ENCODE data around the gene GAA.

DNA sequence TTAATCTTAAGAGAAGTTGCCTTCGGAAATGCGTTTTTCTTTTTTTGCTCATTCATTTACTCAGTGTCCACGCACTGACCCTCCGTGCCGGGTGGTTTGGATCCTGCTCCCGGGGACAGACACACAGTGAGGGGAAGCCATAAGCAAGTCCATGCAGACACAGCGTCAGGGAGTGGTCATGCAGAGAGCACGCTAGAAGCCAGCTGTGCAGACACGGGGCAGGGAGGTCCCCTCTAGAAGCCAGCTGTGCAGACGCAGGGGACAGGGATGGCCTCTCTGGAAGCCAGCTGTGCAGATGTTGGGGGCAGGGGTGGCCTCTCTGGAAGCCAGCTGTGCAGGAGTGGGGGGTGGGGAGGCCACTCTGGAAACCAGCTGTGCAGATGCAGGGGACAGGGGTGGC lies 4.8 kb downstream of the GAA start:
- TF ChIP-seq, protein P1, sequence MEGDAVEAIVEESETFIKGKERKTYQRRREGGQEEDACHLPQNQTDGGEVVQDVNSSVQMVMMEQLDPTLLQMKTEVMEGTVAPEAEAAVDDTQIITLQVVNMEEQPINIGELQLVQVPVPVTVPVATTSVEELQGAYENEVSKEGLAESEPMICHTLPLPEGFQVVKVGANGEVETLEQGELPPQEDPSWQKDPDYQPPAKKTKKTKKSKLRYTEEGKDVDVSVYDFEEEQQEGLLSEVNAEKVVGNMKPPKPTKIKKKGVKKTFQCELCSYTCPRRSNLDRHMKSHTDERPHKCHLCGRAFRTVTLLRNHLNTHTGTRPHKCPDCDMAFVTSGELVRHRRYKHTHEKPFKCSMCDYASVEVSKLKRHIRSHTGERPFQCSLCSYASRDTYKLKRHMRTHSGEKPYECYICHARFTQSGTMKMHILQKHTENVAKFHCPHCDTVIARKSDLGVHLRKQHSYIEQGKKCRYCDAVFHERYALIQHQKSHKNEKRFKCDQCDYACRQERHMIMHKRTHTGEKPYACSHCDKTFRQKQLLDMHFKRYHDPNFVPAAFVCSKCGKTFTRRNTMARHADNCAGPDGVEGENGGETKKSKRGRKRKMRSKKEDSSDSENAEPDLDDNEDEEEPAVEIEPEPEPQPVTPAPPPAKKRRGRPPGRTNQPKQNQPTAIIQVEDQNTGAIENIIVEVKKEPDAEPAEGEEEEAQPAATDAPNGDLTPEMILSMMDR (IDR thresholded peaks at IDR 0.05) = no peak
- no peak for TF ChIP-seq EZH2 (IDR thresholded peaks at IDR 0.05; ENCODE audit: borderline replicate concordance, insufficient read depth, low read depth, low read length, poor library complexity, severe bottlenecking)

All from B cell (primary cell).